ENCODE measurements around the gene MISP3. TPM values are rescaled to one million over a fixed set of nuclear protein-coding genes. Genes with fewer than 3 reads are reported as not detected.
A peak's percentile ranks its signal among the peaks of the same experiment; 100 is the strongest.

Gene MISP3
- polyA plus RNA-seq, 1 donor (not counting 4 experiments of a cell fraction or from before 2014, with no cell fraction given): 0.79 TPM

GRCh38 chr19:14088634-14089411 lies 16.2 kb downstream of the MISP3 start:
- Histone ChIP-seq H3K9me1 (ENCODE audit: control insufficient read depth, extremely low read depth, insufficient read depth, low read length) (no peaks in the 10 kb centered on the region), H3K36me3 (ENCODE audit: control insufficient read depth in 2 of 2, extremely low read depth in 1 of 2, insufficient read depth in 2 of 2, low read length in 2 of 2) (peaks cover 4 to 5% of the 10 kb centered on the region in 2 experiments), H3K9ac (ENCODE audit: control insufficient read depth, extremely low read depth, insufficient read depth, low read length) (no peak overlapping the region), H3K27me3 (ENCODE audit: control insufficient read depth, extremely low read depth, insufficient read depth, low read length) (no peaks in the 10 kb centered on the region), H4K20me1 (ENCODE audit: control insufficient read depth, extremely low read depth, insufficient read depth, low read length) (no peaks in the 10 kb centered on the region), H3K27ac (ENCODE audit: control insufficient read depth, insufficient read depth, low read length) (no peak overlapping the region), H3K4me2 (ENCODE audit: control insufficient read depth, extremely low read depth, insufficient read depth, low read depth, low read length) (peak overlapping the region; percentile 60), H3K4me3 (ENCODE audit: control insufficient read depth in 2 of 3, extremely low read depth in 1 of 3, insufficient read depth in 2 of 3, low read depth in 1 of 3, low read length in 3 of 3) (peak overlapping the region in 1 of 3 experiments; percentile 39), H3K79me2 (ENCODE audit: control insufficient read depth, insufficient read depth, low read length) (no peaks in the 10 kb centered on the region), H3K4me1 (ENCODE audit: control insufficient read depth, extremely low read depth, insufficient read depth, low read length) (no peaks in the 10 kb centered on the region), H3K9me3 (ENCODE audit: control insufficient read depth, low read depth, low read length) (peaks cover 5% of the 10 kb centered on the region), H2AFZ (ENCODE audit: control insufficient read depth, low read length) (no peak overlapping the region)
- no peak for TF ChIP-seq EZH2 (IDR thresholded peaks at IDR 0.05; ENCODE audit: low read length)
- no peak for TF ChIP-seq CTCF (optimal IDR thresholded peaks at IDR 0.05 in 1 of 3, IDR thresholded peaks at IDR 0.05 in 1 of 3, conservative IDR thresholded peaks at IDR 0.05 in 1 of 3; ENCODE audit: extremely low read depth in 1 of 3, insufficient read depth in 2 of 3, low read length in 3 of 3)
- FAIRE-seq (no peak), DNase-seq (ENCODE audit: low read depth, low spot score) (no peak)
- dilution Hi-C loops (cut with MboI; ENCODE audit: extremely low pct_ligation_motif_present, low sequenced_read_pairs): no loop called here

GRCh38 chr19:14089412-14089661 lies 16.8 kb downstream of the MISP3 start:
- Histone ChIP-seq H3K4me3 (ENCODE audit: control insufficient read depth in 2 of 3, extremely low read depth in 1 of 3, insufficient read depth in 2 of 3, low read depth in 1 of 3, low read length in 3 of 3) (peak overlapping the region in 2 of 3 experiments; percentile 31 to 39), H3K9ac (ENCODE audit: control insufficient read depth, extremely low read depth, insufficient read depth, low read length) (no peak overlapping the region), H3K36me3 (ENCODE audit: control insufficient read depth in 2 of 2, extremely low read depth in 1 of 2, insufficient read depth in 2 of 2, low read length in 2 of 2) (peaks cover 4 to 5% of the 10 kb centered on the region in 2 experiments), H3K9me1 (ENCODE audit: control insufficient read depth, extremely low read depth, insufficient read depth, low read length) (no peaks in the 10 kb centered on the region), H3K27ac (ENCODE audit: control insufficient read depth, insufficient read depth, low read length) (no peak overlapping the region), H3K4me2 (ENCODE audit: control insufficient read depth, extremely low read depth, insufficient read depth, low read depth, low read length) (peak overlapping the region; percentile 60), H3K9me3 (ENCODE audit: control insufficient read depth, low read depth, low read length) (peaks cover 5% of the 10 kb centered on the region), H3K79me2 (ENCODE audit: control insufficient read depth, insufficient read depth, low read length) (no peaks in the 10 kb centered on the region), H4K20me1 (ENCODE audit: control insufficient read depth, extremely low read depth, insufficient read depth, low read length) (no peaks in the 10 kb centered on the region), H3K4me1 (ENCODE audit: control insufficient read depth, extremely low read depth, insufficient read depth, low read length) (no peaks in the 10 kb centered on the region), H2AFZ (ENCODE audit: control insufficient read depth, low read length) (no peak overlapping the region), H3K27me3 (ENCODE audit: control insufficient read depth, extremely low read depth, insufficient read depth, low read length) (no peaks in the 10 kb centered on the region)
- no peak for DNase-seq (ENCODE audit: low read depth, low spot score)
- dilution Hi-C loops (cut with MboI; ENCODE audit: extremely low pct_ligation_motif_present, low sequenced_read_pairs): no loop called here
- no peak for TF ChIP-seq EZH2 (IDR thresholded peaks at IDR 0.05; ENCODE audit: low read length)
- TF ChIP-seq CTCF (optimal IDR thresholded peaks at IDR 0.05 in 1 of 3, IDR thresholded peaks at IDR 0.05 in 1 of 3, conservative IDR thresholded peaks at IDR 0.05 in 1 of 3; ENCODE audit: extremely low read depth in 1 of 3, insufficient read depth in 2 of 3, low read length in 3 of 3): no peak
- peak; percentile 58 for FAIRE-seq
